ENCODE results near the gene NEK4.

The NEK4 gene

GRCh38 chr3:52771334-52771681 is 568 bp upstream of the NEK4 start:
- H3K27me3 ChIP-seq (replicated peaks; ENCODE audit: control insufficient read depth, insufficient read depth, low read length): no peaks in the 10 kb centered on the region
- no peak for TF ChIP-seq CTCF (IDR thresholded peaks at IDR 0.05; ENCODE audit: insufficient read depth, low read length, poor library complexity, severe bottlenecking)
- H3K36me3 ChIP-seq (ENCODE audit: control insufficient read depth, insufficient read depth, low read length): no peaks in the 10 kb centered on the region
- H3K4me3 ChIP-seq (replicated peaks; ENCODE audit: low read depth, low read length): peak overlapping the region; percentile 87
- DNase-seq (ENCODE audit: extremely low read depth, insufficient read length): no peak

GRCh38 chr3:52769786-52770455 is 819 bp downstream of the NEK4 start:
- Histone ChIP-seq H3K36me3 (ENCODE audit: control insufficient read depth, insufficient read depth, low read length) (no peaks in the 10 kb centered on the region; the same call in 1 of the 2 replicates), H3K27me3 (replicated peaks; ENCODE audit: control insufficient read depth, insufficient read depth, low read length) (no peaks in the 10 kb centered on the region), H3K4me3 (replicated peaks; ENCODE audit: low read depth, low read length) (peak overlapping the region; percentile 87)
- no peak for DNase-seq (ENCODE audit: extremely low read depth, insufficient read length)
- TF ChIP-seq CTCF (IDR thresholded peaks at IDR 0.05; ENCODE audit: insufficient read depth, low read length, poor library complexity, severe bottlenecking): no peak

GRCh38 chr3:52763466-52763865 is 7.3 kb downstream of the NEK4 start:
- DNase-seq (ENCODE audit: extremely low read depth, insufficient read length): no peak
- no peaks in the 10 kb centered on the region; the same call in 1 of the 2 replicates for H3K36me3 ChIP-seq (ENCODE audit: control insufficient read depth, insufficient read depth, low read length)
- no peak overlapping the region for H3K4me3 ChIP-seq (replicated peaks; ENCODE audit: low read depth, low read length)
- H3K27me3 ChIP-seq (replicated peaks; ENCODE audit: control insufficient read depth, insufficient read depth, low read length): no peaks in the 10 kb centered on the region
- no peak for TF ChIP-seq CTCF (IDR thresholded peaks at IDR 0.05; ENCODE audit: insufficient read depth, low read length, poor library complexity, severe bottlenecking)

GRCh38 chr3:52756141-52756540 is 14.6 kb downstream of the NEK4 start:
- no peak for TF ChIP-seq CTCF (IDR thresholded peaks at IDR 0.05; ENCODE audit: insufficient read depth, low read length, poor library complexity, severe bottlenecking)
- peaks cover 2% of the 10 kb centered on the region for H3K36me3 ChIP-seq (ENCODE audit: control insufficient read depth, insufficient read depth, low read length)
- no peak for DNase-seq (ENCODE audit: extremely low read depth, insufficient read length)
- H3K4me3 ChIP-seq (replicated peaks; ENCODE audit: low read depth, low read length): no peak overlapping the region
- no peaks in the 10 kb centered on the region for H3K27me3 ChIP-seq (replicated peaks; ENCODE audit: control insufficient read depth, insufficient read depth, low read length)

- no peak for TF ChIP-seq CTCF (IDR thresholded peaks at IDR 0.05; ENCODE audit: insufficient read depth, low read length, poor library complexity, severe bottlenecking)
- no peak overlapping the region for H3K4me3 ChIP-seq (replicated peaks; ENCODE audit: low read depth, low read length)
- DNase-seq (ENCODE audit: extremely low read depth, insufficient read length): no peak
- peaks cover 2% of the 10 kb centered on the region for H3K36me3 ChIP-seq (ENCODE audit: control insufficient read depth, insufficient read depth, low read length)
- no peaks in the 10 kb centered on the region for H3K27me3 ChIP-seq (replicated peaks; ENCODE audit: control insufficient read depth, insufficient read depth, low read length)
Observed at GRCh38 chr3:52754373-52754772, 16.4 kb downstream of the NEK4 start.
